ENCODE measurements around the gene HHIPL2.

HHIPL2 gene

DNA sequence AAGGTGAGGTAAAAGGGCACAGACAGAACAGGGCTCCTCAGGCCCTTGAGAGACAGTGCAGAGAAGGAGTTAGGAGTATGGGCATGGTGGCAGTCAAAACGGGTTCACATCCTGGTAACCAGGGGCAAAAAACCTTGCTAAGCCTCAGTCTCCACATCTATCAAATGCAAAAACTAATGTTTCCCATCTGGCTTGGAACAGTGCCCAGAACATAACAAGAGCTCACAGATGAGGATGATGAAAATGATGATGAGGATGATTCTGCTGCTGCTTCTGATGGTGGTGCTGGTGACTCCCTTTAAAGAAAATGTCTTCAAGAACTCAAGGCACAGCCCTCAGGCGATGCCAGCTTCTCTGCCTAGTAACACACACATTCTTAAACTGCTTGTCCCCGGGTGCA, 24.1 kb downstream of the HHIPL2 start:
- TF ChIP-seq TEAD4 (IDR thresholded peaks at IDR 0.05) (no peak), TCF12 (IDR thresholded peaks at IDR 0.05; ENCODE audit: low read depth) (no peak), REST (IDR thresholded peaks at IDR 0.05; ENCODE audit: low read depth) (no peak), EGR1 (IDR thresholded peaks at IDR 0.05) (no peak), YY1 (IDR thresholded peaks at IDR 0.05; ENCODE audit: low read depth) (no peak), RAD21 (IDR thresholded peaks at IDR 0.05; ENCODE audit: low read depth) (no peak), EP300 (IDR thresholded peaks at IDR 0.05; ENCODE audit: borderline replicate concordance) (no peak), NFIC (IDR thresholded peaks at IDR 0.05) (no peak), CEBPB (IDR thresholded peaks at IDR 0.05) (no peak), TAF1 (IDR thresholded peaks at IDR 0.05; ENCODE audit: low read depth) (no peak)

DNA sequence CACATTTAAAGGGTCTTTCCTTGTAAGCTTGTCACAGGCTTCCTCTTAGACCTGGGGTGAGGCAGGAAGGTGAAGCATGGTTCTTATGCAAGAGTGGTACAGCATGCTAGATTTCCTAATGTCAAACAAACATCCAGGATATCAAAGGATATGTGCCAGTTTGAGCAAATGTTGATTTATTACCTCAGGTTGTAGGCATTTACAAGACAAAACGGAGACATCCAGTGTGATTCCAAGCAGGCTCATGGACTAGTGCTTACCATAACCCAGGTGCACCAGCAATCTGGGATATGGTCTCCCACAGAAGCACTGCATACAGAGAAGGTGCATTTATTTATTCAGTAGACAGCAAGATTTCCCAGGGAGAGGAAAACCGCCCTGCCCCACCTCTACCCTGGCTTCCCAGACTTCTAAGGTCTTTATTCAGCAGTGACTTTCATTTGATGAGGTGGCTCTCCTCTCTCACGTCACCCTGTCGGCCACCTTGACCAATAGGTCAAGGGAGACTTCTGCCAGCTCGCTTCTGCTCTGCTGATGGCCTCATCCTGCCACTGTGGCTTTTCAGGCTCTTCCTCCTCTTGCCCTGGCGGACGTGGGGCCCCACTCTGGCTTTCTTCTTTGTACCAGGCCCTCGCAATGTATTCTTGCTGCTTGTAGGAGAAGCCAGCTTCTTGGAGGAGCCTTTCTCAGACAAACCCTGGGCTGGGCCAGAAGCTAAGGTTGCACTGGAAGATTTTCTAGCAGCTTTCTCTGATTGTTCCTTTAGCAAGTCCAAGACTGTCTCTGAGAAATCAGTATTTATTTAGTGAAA, 25.6 kb downstream of the HHIPL2 start:
- TF ChIP-seq RAD21 (IDR thresholded peaks at IDR 0.05; ENCODE audit: low read depth) = no peak
- TF ChIP-seq, protein P1, sequence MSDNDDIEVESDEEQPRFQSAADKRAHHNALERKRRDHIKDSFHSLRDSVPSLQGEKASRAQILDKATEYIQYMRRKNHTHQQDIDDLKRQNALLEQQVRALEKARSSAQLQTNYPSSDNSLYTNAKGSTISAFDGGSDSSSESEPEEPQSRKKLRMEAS (IDR thresholded peaks at IDR 0.05) = no peak
- no peak for TF ChIP-seq EP300 (IDR thresholded peaks at IDR 0.05; ENCODE audit: borderline replicate concordance)
- TF ChIP-seq CEBPB (IDR thresholded peaks at IDR 0.05) = no peak
- TF ChIP-seq EGR1 (IDR thresholded peaks at IDR 0.05) = no peak
- TF ChIP-seq ZBTB7A (IDR thresholded peaks at IDR 0.05; ENCODE audit: low read depth) = no peak
- TF ChIP-seq TAF1 (IDR thresholded peaks at IDR 0.05; ENCODE audit: low read depth) = no peak
- no peak for TF ChIP-seq FOXM1 (IDR thresholded peaks at IDR 0.05; ENCODE audit: borderline replicate concordance, low read depth)
- no peak for TF ChIP-seq CREB1 (IDR thresholded peaks at IDR 0.05; ENCODE audit: low read depth)
- TF ChIP-seq, protein P2, sequence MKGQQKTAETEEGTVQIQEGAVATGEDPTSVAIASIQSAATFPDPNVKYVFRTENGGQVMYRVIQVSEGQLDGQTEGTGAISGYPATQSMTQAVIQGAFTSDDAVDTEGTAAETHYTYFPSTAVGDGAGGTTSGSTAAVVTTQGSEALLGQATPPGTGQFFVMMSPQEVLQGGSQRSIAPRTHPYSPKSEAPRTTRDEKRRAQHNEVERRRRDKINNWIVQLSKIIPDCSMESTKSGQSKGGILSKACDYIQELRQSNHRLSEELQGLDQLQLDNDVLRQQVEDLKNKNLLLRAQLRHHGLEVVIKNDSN (IDR thresholded peaks at IDR 0.05) = no peak
- TF ChIP-seq TCF12 (IDR thresholded peaks at IDR 0.05; ENCODE audit: low read depth) = no peak
- TF ChIP-seq REST (IDR thresholded peaks at IDR 0.05; ENCODE audit: low read depth) = no peak
- no peak for TF ChIP-seq NFIC (IDR thresholded peaks at IDR 0.05)
- no peak for TF ChIP-seq TEAD4 (IDR thresholded peaks at IDR 0.05)
- TF ChIP-seq YY1 (IDR thresholded peaks at IDR 0.05; ENCODE audit: low read depth) = no peak

DNA sequence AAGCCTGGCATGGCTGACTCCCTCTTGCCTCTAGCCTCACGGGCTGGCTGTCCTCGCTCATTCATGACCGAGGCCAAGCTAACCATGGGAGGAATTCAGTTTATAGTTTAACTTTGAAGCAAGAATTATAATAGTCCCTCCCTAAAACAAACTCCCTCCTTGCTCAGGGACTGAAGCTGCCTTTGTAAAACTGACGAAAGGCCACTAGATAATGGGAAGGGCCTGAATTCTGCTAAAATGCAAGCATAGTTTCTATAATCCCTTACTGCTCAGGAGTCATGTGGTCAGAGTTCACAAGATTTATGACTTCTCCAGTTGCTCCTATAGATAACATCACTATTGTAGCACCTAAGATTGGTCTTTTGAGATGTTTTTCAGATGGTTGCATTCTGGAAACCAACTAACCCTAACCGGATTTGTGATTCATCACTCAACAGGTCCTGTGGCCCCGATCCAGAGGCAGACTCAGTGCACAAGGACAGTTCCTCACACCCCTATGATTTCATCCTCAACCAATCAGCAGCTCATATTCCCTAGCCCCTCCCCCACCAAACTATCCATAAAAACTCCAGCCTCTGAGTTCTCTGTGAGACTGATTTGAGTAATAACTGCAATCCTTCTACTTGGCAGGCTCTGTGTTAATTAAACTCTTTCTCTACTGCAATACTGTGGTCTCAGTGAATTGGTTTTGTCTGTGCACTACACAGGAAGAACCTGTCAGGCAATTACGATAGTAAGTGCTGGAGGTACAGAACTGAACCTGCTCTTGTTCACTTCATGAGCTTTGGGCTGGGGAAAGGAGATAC, 26.4 kb downstream of the HHIPL2 start:
- no peak for TF ChIP-seq ZBTB7A (IDR thresholded peaks at IDR 0.05; ENCODE audit: low read depth)
- TF ChIP-seq EGR1 (IDR thresholded peaks at IDR 0.05) = no peak
